DMS153 treated with DMSO at 0.1 percent for 48 hours (cell line): ENCODE results near the gene FAF1.
"Not testable (repeated sequence)": the region's sequence is repeated elsewhere in the genome, so short reads cannot be mapped to it uniquely, and the experiment has no call there.

Source experiments
- DNase-seq: peaks from one replicate; lab custom pipeline; 2025; ENCODE audit not compliant: unreplicated experiment; lab: John Stamatoyannopoulos, UW

The FAF1 gene

DNA sequence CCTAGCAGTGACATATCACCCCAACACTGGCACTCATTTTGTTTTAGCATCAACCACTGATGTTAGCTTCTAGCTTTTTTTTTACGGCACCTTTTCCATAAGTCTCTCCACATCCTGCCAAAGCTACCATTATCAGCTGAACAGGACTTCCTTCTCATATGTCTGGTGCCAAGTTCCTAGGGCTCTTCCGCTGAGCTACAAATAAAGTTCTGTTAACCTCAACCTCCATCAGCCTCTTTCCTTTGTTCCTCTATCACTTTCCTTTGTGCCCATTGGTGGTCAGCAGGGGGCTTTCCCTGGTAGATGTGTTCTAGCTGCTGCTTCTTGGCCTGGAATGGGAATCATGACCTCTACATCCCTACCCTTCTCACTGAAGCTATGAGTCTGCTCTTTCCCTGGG is 163.8 kb downstream of the FAF1 start:
- DNase-seq, result no peak

DNA sequence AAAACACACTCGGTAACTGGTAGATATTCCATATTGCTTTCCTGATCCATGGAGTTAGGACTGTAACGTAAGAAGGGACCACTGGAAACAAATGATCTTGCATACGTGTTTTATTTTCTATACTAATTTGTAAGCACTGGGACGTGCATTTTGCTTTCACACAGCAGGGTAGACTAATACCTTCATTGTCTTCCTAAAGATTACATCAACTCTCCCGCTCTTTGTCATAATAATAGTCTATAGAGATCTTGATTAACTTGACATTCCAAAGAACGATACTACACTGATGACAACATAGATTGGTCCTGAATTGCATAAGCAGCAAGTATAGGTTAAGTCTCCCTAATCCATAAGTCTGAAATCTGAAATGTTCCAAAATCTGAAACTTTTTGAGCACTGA is 166.5 kb downstream of the FAF1 start:
- DNase-seq, result no peak

DNA sequence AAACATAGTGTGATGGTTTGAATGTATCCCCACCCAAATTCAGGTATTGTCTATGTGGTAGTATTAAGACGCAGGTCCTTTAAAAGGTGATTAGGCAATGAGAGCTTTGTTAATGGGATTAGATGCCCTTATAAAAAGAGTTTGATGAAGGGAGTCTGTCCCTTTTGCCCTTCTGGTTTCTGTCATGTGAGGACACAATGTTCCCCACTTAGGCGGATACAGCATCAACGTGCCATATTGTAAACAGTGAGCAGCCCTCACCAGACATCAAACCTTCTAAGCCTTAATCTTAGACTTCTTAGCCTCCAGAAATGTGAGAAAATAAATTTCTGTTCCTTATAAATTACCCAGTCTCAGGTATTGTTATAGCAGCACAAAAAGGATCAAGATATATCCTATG is 172.8 kb downstream of the FAF1 start:
- no peak for DNase-seq

DNA sequence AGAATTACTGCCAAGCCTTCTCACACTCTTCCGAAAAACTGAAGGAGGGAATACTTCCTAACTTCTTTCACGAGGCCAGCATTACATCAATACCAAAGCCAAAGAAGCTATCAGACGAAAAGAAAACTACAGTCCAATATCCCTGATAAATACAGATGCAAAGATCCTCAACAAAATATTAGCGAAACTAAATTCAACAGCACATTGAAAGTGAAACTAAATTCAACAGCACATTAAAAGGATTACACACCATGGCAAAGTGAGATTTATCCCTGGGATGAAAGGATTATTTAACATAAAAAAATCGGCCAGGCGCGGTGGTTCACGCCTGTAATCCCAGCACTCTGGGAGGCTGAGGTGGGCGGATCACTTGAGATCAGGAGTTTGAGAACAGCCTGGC is 176.8 kb downstream of the FAF1 start:
- no peak for DNase-seq

DNA sequence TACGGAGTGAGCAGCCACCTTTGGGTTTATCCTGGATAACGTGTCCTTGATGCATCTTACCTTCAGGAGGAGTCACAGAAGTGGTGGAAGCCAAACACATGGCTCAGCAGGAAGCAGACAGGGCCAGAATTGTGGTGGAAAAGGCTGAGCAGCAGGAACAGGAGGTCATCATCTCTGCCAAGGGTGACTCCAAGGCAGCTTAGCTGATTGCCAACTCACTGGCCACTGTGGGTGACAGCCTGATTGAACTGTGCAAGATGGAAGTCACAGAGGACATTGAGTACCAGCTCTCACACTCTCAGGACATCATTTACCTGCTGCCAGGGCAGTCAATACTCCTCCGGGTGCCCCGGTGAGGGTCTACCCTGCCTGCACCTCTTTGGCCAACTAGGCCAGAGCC is 179.3 kb downstream of the FAF1 start:
- no peak for DNase-seq

DNA sequence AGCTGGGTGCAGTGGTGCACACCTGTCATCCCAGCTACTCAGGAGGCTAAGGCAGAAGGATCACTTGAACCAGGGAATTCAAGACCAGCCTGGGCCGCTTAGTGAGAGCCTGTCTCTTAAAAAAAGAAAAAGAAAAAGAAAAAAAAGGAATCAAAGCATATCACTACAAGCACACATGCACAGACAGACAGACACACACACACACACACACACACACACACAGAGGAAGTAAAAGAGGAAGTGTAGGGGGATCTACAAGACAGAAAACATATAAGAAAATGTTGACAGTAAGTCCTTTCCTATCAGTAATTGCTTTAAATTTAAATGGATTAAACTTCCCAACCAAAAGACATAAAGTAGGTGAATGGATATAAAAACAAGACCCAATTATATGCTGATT is 180.3 kb downstream of the FAF1 start:
- no peak for DNase-seq

DNA sequence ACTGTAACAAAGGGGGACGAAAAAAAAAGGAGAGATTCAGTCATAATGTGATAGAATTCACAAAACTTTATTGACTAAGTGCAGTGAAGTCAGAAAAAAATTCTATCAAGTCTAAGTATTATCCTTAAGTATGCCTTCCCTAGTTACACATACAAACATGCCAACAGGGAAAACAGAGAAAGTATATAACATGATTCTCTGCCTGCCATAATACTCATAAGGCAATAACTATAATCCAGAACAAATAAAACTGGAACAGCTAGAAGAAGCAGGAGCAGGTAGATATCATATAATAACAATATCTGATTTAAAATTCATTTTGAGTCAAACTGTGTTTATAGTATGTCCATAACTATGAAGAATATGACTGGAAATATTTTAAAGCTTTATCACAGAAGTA is 184.3 kb downstream of the FAF1 start:
- DNase-seq, result no peak

DNA sequence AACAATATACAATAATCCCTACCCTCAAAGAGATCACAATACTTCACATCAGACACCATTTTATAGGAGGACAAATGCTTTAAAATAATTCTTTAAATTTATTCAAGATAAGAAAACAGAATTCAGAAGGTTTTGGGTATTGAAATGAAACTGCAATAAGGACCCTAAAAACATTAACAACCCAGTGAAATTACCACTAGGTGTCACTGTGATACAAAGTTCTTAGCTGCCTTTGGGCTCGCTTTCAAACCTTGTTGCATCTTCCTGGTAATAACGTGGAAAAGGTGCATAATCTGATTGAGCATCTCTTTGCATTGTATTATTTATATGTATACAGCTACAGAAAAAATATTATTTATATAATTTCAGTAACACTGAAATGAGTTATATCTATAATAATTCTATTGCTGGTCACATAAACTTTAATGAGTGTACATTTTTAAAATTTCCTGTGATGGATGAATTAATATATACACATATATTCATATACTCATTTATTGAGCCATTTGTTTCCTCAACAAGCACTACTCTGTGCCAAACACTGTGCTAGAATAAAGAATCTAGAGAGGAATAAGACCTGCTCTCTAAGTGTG is 185.2 kb downstream of the FAF1 start:
- peak; percentile 71 for DNase-seq

DNA sequence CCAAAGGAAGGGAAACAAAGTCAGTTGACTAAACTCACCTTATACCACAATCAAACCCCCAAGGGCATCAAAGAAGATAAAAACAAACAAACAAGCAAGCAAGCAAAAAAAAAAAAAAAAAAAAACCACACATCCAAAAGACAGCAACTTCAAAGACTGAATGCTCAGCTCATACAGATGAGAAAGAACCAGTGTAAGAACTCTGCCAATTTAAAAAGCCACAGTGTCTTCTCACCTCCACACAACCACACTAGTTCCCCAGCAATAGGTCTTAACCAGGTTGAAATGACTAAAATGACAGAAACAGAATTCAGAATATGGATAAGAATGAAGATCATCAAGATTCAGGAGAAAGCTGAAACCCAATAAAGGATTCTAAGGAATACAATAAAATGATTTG is 193.4 kb downstream of the FAF1 start:
- DNase-seq, result no peak

DNA sequence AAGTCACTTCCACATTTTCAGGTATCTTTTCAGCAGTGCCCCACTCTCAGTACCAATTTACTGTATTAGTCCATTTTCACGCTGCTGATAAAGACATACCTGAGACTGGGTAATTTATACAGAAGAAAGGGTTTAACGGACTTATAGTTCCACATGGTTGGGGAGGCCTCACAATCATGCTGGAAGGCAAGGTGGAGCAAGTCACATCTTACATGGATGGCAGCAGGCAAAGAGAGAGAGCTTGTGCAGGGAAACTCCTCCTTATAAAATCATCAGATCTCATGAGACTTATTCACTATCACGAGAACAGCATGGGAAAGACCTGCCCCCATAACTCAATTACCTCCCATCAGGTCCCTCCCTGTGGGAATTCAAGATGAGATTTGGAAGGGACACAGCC is 203.5 kb downstream of the FAF1 start:
- not testable (repeated sequence) for DNase-seq

DNA sequence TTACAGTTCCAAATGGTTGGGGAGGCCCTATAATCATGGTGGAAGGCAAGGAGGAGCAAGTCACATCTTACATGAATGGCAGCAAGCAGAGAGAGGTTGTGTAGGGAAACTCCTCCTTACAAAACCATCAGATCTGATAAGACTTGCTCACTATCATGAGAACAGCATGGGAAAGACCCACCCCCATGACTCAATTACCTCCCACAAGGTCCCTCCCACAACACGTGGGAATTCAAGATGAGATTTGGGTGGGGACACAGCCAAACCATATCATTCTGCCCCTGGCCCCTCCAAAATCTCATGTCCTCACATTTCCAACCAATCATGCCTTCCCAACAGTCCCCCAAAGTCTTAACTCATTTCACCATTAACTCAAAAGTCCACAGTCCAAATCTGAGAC is 205.3 kb downstream of the FAF1 start:
- not testable (repeated sequence) for DNase-seq

DNA sequence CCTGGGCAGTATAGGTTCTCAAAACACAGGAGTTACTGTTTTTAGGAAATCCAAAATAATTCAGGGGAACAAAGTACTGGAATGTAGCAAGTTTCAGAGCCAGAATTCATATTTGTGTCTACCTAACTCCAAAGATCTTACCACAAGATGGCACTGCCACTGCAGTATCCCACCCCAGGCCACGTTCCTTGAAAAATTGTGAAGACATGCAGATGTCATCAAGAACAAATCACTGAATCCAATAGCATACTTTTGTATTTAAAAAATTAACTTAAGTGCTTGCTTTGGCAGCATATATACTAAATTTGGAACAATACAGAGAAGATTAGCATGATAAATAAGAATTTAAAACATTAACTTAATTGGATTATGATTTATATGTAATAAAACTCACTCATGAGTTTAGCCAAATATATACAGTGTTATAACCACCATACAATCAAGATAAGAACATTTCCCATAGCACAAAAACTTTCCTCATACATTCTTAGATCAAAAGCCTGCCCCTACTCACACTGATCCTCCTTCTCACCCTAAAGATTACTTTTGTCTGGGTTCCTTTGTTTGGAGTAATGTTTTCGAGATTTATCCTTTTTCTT is 209.9 kb downstream of the FAF1 start:
- no peak for DNase-seq

DNA sequence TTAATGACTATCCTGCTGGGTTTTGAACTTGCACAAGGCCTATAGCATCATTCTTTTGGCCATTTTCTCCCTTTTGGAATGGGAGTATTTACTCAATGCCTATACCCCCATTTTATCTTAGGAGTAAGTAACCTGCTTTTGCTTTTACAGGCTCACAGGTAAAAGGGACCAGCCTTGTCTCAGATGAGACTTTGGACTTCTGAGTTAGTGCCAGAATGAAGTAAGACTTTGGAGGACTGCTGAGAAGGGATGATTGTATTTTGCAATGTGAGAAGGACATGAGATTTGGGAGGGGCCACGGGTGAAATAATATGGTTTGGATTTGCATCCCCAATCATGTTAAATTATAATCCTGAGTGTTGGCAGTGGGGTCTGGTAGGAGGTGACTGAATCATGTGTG is 212.7 kb downstream of the FAF1 start:
- DNase-seq, result no peak

DNA sequence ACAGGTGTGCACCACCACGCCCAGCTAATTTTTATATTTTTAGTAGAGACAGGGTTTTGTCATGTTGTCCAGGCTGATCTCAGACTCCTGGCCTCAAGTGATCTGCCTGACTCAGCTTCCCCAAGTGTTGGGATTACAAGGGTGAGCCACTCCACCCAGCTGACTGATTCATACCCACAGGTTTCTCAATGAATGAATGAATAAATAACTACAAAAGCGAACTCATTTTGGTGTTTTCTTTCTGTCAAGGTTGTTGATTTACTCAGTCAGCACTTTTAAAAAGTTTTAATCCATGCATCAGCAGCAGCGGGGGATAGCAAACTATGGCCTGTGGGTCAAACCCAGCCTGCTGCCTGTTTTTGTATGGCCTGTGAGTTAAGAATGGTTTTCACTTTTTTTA is 217.5 kb downstream of the FAF1 start:
- DNase-seq, result no peak

DNA sequence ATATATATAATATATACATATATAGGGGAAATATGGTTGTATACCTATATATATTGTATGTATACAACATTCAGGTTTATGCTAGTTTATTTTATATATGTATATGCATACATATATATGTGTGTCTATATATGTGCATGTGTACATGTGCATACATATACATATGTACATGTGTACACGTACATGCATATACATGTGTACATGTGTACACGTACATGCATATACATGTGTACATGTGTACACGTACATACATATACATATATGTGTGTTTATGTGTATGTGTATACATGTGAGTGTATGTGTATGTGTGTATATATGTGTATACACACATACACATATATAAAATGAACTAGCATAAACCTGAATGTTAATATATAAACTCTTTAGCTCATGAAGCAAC is 220.9 kb downstream of the FAF1 start:
- DNase-seq, result no peak

DNA sequence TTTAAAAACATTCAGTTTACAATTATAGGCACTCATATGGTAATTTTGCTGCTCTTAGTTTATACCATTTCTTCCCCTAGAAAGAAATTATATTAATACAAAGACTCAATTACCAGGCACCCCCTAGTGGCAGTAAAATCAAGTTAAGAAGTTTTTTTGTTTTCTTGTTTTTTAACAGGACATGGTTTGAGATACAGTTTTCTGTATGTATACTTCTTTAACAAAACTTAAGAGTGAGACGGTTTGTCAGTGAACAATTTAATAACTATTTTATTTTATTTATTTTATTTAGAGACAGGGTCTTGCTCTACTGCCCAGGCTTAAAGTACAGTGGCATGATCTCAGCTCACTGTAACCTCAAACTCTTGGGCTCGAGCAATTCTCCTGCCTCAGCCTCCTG is 224.6 kb downstream of the FAF1 start:
- DNase-seq, result no peak

DNA sequence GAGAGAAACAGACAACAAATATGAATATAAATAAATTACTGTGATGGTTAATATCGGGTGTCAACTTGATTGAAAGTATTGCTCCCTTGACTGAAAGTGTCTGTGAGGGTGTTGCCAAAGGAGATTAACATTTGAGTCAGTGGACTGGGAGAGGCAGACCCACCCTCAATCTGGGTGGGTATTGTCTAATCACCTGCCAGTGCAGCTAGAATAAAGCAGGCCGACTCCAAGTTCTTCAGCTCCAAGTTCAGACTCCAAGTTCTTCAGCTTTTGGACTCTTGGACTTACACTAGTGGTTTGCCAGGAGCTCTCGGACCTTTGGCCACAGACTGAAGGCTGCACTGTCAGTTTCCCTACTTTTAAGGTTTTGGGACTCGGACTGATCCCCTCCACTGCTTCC is 232.5 kb downstream of the FAF1 start:
- not testable (repeated sequence) for DNase-seq

DNA sequence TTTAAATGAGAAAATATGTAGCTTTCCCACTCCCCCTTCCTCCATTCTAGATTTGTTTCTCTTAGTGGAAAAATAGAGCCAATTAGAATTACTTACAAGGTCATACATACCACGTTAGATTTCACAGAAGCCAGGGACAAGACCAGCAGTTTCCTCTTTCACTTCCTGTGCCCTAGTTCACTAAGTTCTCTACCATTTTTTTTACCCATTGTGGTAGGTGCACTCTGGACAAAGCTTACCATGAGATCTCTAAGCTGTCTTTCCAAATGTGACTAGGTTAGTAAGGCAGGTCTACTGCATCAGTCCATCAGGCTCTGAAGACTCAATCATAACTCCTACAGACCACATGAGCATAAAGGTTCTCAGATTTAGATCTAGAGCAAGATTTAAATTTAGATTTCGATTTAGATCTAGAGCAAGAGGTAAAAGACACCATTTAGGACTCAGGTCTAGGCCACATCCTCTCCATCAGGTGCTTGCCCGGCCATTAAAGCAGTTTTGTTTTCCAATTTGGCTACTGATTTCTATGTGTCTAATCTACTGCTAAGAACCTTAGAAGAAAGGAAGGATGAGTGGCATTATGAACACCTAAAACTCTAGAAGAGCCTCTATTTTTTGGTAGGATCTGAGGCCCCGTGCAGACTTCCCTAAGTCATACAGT is 235.3 kb downstream of the FAF1 start:
- no peak for DNase-seq

DNA sequence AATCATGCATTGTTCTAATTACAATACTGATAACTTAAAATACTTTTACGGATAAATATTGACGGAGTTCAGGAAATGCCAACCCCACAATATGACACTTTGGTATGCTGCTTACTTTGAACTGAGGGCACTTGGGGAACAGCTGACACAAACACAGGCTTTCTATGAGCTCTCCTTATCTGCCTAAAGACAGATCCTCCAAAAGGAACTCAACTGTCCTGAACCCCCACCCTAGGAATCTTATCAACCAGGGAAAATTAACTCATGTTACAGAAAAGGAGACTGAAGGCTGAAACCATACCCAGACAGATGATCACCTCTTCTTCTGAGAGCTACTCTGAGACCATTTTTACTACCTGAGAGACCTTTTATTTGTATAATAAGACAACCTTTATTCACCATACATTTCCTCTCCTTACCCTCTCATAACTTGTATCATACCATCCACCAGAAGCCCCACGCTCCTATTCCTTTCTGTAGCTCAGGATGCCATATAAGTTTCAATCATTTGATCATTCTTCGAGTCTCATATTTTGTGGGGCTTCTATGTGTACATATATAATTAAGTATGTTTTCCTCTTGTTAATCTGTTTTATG is 239.5 kb downstream of the FAF1 start:
- DNase-seq, result no peak

DNA sequence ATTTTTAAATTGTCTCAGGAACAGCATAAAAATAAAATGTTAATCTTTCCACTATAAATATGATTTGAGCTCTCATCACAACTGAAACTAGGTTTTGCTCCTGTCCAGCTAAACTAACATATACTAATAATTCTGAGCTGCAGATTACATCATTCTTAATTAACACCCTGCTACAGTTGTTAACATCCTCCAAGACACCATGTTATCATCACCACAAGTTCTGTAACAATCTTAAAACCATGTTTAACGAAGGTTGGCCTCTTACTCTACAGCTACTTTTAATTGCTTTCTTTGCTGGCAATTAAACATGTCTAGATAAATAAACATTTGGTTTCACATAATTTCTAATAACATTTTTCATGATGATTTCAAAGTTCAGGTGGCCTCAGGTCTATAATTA is 240.9 kb downstream of the FAF1 start:
- no peak for DNase-seq

DNA sequence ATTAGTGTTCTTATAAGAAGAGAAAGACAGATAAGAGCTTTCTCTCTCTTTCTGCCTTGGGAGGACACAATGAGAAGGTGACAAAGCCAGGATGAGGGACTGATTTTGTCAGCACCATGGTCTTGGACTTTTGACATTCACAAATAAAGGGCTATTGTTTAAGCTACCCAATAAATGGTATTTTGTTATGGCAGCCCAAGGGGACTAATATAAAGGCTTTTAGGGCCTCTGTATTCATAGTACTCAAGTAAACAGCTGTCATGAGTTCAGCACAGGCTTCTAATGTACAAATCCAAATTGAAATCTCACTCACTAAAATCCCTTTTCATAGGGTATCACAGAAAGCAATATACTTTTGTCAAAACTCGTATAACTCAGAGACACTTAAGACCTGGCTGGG is 242.7 kb downstream of the FAF1 start:
- no peak for DNase-seq

DNA sequence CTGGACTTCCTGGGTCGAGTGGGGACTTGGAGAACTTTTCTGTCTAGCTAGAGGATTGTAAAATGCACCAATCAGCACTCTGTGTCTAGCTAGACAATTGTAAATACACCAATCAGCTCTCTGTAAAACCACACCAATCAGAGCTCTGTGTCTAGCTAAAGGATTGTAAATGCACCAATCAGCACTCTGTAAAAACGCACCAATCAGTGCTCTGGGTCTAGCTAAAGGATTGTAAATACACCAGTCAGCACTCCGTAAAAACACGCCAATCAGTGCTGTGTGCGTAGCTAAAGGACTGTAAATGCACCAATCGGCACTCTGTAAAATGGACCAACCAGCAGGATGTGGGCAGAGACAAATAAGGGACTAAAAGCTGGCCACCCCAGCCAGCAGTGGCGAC is 243.6 kb downstream of the FAF1 start:
- not testable (repeated sequence) for DNase-seq
